Fibroblast of lung (primary cell): ENCODE data around the gene KL. TPM values are rescaled to one million over a fixed set of nuclear protein-coding genes. Genes with fewer than 3 reads are reported as not detected.

Experiments used
- DNase-seq, 2 donors: peaks; one replicate each; pipeline versions ENCODE4 v3.0.0 to v3.0.0-alpha.2; 2010; ENCODE audit warnings: low read depth in 2 of 2
- H2AFZ ChIP-seq: 2 replicates; pipeline ENCODE4 v1.5.1; 2012; ENCODE audit warnings: low read length, control low read depth, inconsistent platforms
- H3K27ac ChIP-seq: 2 replicates; pipeline ENCODE4 v1.5.1; 2011; ENCODE audit warnings: low read length, control low read depth; ENCODE audit not compliant: insufficient read depth
- H3K27me3 ChIP-seq: 2 replicates; pipeline ENCODE4 v1.5.1; 2011; ENCODE audit warnings: mild to moderate bottlenecking, low read length; ENCODE audit not compliant: control insufficient read depth, insufficient read depth
- H3K36me3 ChIP-seq: 2 replicates; pipeline ENCODE4 v1.5.1; 2011; ENCODE audit warnings: low read length; ENCODE audit not compliant: control insufficient read depth, insufficient read depth
- H3K4me1 ChIP-seq: 2 replicates; pipeline ENCODE4 v1.5.1; 2011; ENCODE audit warnings: low read length; ENCODE audit not compliant: control insufficient read depth, insufficient read depth; ENCODE audit errors: extremely low read depth
- H3K4me2 ChIP-seq: 2 replicates; pipeline ENCODE4 v1.5.1; 2011; ENCODE audit warnings: low read length, control low read depth; ENCODE audit not compliant: insufficient read depth; ENCODE audit errors: extremely low read depth
- H3K4me3 ChIP-seq, 4 experiments: fragments of 200-600 bp in 1 of 4; sonication (generic) in 1 of 4; replicated peaks in 1 of 4; 2 replicates each; pipeline ENCODE4 v1.5.1; 2011 to 2016; ENCODE audit warnings: low read length in 4 of 4, low read depth in 3 of 4, mild to moderate bottlenecking in 3 of 4, control low read depth in 2 of 4, inconsistent platforms in 1 of 4, mixed read lengths in 1 of 4; ENCODE audit not compliant: insufficient read depth in 1 of 4; ENCODE audit errors: control extremely low read depth in 1 of 4
- H3K79me2 ChIP-seq: 2 replicates; pipeline ENCODE4 v1.5.1; 2012; ENCODE audit warnings: mild to moderate bottlenecking, low read length, inconsistent platforms; ENCODE audit not compliant: control insufficient read depth, insufficient read depth
- H3K9ac ChIP-seq: 2 replicates; pipeline ENCODE4 v1.5.1; 2011; ENCODE audit warnings: mild to moderate bottlenecking, low read length, control low read depth; ENCODE audit not compliant: insufficient read depth
- H3K9me3 ChIP-seq: 2 replicates; pipeline ENCODE4 v1.5.1; 2012; ENCODE audit warnings: low read depth, low read length; ENCODE audit not compliant: control insufficient read depth, insufficient read depth
- H4K20me1 ChIP-seq: 2 replicates; pipeline ENCODE4 v1.5.1; 2011; ENCODE audit warnings: low read length; ENCODE audit not compliant: control insufficient read depth, insufficient read depth; ENCODE audit errors: extremely low read depth
- EZH2 ChIP-seq: IDR thresholded peaks from 2 replicates; pipeline ENCODE4 v1.5.1; 2012; ENCODE audit warnings: low read length, control low read depth, mild to moderate bottlenecking; ENCODE audit errors: missing control alignments
- polyA plus RNA-seq, 2 donors: library from polyadenylated mRNA; depleted of rRNA in 1 of 2; stranded (reverse) in 1 of 2; unstranded in 1 of 2; fragments of >200 nt; gene quantifications; 2 replicates each; pipeline ENCODE4 v1.2.1, GENCODE V29; 2011 to 2012; ENCODE audit warnings: missing spikeins in 1 of 2
- total RNA-seq: library from RNA; depleted of rRNA; stranded (reverse); fragments of >200 nt; gene quantifications from 2 replicates; pipeline ENCODE4 v1.2.1, GENCODE V29; 2014
- TF ChIP-seq, protein P1 (sequence below), 2 donors: IDR thresholded peaks in 1 of 2; conservative IDR thresholded peaks in 1 of 2; 1 replicate in 1 of 2; 2 replicates in 1 of 2; pipeline ENCODE4 v1.5.1; 2011 to 2012; ENCODE audit warnings: low read length in 2 of 2, control low read depth in 1 of 2, inconsistent platforms in 1 of 2, low read depth in 1 of 2, mild to moderate bottlenecking in 1 of 2

KL gene
- total and polyA plus RNA-seq, 2 donors (not counting 1 experiment from before 2014, with no cell fraction given) = 0.17 TPM; not detected in 1

- H3K36me3 ChIP-seq = no peaks in the 10 kb centered on the region
- H3K4me3 ChIP-seq = no peak overlapping the region
- no peak for TF ChIP-seq EZH2
- H2AFZ ChIP-seq = no peak overlapping the region
- DNase-seq = no peak
- no peak overlapping the region for H3K9ac ChIP-seq
- H3K27me3 ChIP-seq = no peaks in the 10 kb centered on the region
- no peak overlapping the region for H3K27ac ChIP-seq
- H4K20me1 ChIP-seq = no peaks in the 10 kb centered on the region
- H3K4me2 ChIP-seq = no peak overlapping the region
- no peaks in the 10 kb centered on the region for H3K9me3 ChIP-seq
- no peaks in the 10 kb centered on the region for H3K79me2 ChIP-seq
- no peaks in the 10 kb centered on the region for H3K4me1 ChIP-seq
Measured at GRCh38 chr13:33028620-33029019, 12.4 kb downstream of the KL start.

DNA sequence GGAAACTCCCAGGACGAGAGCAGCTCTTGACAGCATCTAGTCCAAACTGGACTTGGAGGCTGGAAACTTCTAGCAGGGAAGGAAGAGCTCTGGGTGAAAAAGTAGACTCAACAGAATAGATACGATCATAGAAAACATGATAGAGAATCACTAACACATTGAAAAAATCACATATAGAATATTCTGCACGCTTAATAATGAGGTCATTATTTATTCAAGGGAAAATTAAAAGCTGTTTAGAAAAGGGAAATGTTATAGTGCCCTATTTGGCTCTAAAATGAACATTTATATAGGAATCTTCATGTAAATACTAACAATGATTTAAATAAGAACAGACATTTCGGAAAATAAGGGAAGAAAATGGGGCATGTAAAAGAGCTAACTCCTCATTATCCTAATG is 15.1 kb downstream of the KL start:
- Histone ChIP-seq H3K4me3 (no peak overlapping the region), H3K27me3 (no peaks in the 10 kb centered on the region), H3K79me2 (no peaks in the 10 kb centered on the region), H4K20me1 (no peaks in the 10 kb centered on the region), H3K36me3 (no peaks in the 10 kb centered on the region), H3K27ac (no peak overlapping the region), H3K9me3 (no peaks in the 10 kb centered on the region), H2AFZ (no peak overlapping the region), H3K4me2 (no peak overlapping the region), H3K4me1 (no peaks in the 10 kb centered on the region), H3K9ac (no peak overlapping the region)
- DNase-seq = no peak
- no peak for TF ChIP-seq EZH2
- TF ChIP-seq, protein P1, sequence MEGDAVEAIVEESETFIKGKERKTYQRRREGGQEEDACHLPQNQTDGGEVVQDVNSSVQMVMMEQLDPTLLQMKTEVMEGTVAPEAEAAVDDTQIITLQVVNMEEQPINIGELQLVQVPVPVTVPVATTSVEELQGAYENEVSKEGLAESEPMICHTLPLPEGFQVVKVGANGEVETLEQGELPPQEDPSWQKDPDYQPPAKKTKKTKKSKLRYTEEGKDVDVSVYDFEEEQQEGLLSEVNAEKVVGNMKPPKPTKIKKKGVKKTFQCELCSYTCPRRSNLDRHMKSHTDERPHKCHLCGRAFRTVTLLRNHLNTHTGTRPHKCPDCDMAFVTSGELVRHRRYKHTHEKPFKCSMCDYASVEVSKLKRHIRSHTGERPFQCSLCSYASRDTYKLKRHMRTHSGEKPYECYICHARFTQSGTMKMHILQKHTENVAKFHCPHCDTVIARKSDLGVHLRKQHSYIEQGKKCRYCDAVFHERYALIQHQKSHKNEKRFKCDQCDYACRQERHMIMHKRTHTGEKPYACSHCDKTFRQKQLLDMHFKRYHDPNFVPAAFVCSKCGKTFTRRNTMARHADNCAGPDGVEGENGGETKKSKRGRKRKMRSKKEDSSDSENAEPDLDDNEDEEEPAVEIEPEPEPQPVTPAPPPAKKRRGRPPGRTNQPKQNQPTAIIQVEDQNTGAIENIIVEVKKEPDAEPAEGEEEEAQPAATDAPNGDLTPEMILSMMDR (conservative IDR thresholded peaks at IDR 0.05 in 1 of 2, IDR thresholded peaks at IDR 0.05 in 1 of 2; ENCODE audit: low read depth in 1 of 2, low read length in 2 of 2) = no peak

DNA sequence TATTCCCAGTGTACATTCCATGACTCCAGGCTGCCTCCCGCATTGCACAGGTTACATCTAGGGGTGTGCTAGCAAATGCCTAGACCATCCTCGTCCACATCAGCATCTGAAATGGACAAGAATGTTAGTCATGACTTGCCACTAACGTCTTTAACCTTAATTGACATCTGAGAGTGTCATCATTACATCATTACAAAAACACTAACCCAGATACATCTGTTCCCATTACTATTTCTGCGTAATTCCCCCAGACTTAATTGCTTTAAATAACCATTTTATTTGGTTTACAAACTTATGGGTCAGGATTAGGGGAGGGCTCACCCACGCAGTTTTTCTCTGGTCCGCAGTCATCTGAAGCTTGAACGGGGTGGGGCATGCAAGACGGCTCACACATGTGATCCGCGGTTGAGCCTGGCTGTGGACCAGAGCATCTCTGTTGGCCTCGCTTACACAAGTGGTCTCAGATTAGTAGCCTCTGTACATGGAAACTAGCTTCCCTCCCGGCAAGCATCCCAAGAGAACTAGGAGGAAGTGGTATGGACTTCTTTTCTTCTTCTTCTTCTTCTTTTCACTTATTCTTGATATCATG is 15.9 kb downstream of the KL start:
- no peaks in the 10 kb centered on the region for H3K9me3 ChIP-seq
- no peak overlapping the region for H3K4me3 ChIP-seq
- no peak overlapping the region for H3K9ac ChIP-seq
- no peak for DNase-seq
- no peaks in the 10 kb centered on the region for H4K20me1 ChIP-seq
- H3K79me2 ChIP-seq = no peaks in the 10 kb centered on the region
- TF ChIP-seq, protein P1 (conservative IDR thresholded peaks at IDR 0.05 in 1 of 2, IDR thresholded peaks at IDR 0.05 in 1 of 2; ENCODE audit: low read depth in 1 of 2, low read length in 2 of 2) = no peak
- TF ChIP-seq EZH2 = no peak
- H3K27ac ChIP-seq = no peak overlapping the region
- H3K36me3 ChIP-seq = no peaks in the 10 kb centered on the region
- no peaks in the 10 kb centered on the region for H3K27me3 ChIP-seq
- H3K4me2 ChIP-seq = no peak overlapping the region
- H2AFZ ChIP-seq = no peak overlapping the region
- no peaks in the 10 kb centered on the region for H3K4me1 ChIP-seq
